ENCODE results near the gene MCM10.

DNA sequence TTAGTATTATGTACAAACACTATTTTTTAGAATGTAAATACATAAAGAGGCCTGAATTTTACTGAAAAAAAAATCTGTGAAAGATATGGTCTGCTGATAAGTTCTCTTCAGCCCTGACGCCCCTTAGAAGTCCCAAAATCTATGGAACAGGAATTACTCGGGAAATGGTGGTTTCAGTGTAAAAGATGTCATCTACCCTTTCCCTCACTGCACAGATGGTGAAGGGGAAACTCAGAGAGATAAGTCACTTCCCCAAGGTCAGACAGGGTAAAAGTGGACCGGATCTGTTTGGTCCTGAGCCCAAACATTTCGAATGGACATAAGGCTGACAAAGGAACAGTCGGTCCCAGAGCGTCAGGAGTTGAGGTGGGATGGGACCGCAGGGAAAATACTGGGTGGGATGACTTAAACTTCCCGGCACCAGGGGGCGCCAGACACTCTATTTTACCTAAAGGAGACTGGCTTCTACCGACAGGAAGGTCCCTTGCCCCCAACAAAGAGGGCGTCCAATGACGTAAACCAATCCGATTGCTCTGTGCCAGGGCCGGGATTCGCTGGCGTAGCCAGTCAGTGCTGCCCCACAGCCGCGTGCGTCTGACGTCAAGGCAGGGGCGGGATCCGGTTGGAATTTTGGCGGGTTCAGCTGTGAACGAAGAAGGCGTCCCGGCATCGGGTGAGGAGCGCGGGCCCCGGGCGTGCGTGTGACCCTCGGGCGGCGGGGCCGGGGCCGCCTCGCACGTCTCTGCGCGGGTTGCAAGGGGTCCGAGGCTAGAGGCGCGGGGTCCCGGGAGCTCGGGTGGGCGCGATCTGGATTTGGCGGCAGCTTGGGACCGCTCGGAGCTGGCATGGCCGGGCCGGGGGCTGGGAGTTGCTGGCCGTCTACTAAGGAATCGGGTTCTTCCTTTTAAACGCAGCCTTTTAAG is at the start of gene MCM10:
- TF ChIP-seq, protein P1, sequence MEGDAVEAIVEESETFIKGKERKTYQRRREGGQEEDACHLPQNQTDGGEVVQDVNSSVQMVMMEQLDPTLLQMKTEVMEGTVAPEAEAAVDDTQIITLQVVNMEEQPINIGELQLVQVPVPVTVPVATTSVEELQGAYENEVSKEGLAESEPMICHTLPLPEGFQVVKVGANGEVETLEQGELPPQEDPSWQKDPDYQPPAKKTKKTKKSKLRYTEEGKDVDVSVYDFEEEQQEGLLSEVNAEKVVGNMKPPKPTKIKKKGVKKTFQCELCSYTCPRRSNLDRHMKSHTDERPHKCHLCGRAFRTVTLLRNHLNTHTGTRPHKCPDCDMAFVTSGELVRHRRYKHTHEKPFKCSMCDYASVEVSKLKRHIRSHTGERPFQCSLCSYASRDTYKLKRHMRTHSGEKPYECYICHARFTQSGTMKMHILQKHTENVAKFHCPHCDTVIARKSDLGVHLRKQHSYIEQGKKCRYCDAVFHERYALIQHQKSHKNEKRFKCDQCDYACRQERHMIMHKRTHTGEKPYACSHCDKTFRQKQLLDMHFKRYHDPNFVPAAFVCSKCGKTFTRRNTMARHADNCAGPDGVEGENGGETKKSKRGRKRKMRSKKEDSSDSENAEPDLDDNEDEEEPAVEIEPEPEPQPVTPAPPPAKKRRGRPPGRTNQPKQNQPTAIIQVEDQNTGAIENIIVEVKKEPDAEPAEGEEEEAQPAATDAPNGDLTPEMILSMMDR (conservative IDR thresholded peaks at IDR 0.05 in 1 of 2, IDR thresholded peaks at IDR 0.05 in 1 of 2; ENCODE audit: extremely low read depth in 1 of 2, insufficient read depth in 1 of 2, low read depth in 1 of 2, low read length in 2 of 2) = peak; percentile 79 to 81
- TF ChIP-seq EZH2 (IDR thresholded peaks at IDR 0.05; ENCODE audit: borderline replicate concordance, low read length) = no peak
